GM12878 (cell line): ENCODE measurements around the gene PTRH2. TPM values are rescaled to one million over a fixed set of nuclear protein-coding genes. Genes with fewer than 3 reads are reported as not detected.

Experiments used
- ATAC-seq: fragments of 200-7000 bp; cut with Tn5 transposase; 3 replicates; pipeline ENCODE4 v1.9.1; 2020; ENCODE audit warnings: mild to moderate bottlenecking, moderate library complexity
- BruUV-seq: library from RNA; stranded (reverse); fragments of 400-500 nt; replicated peaks from 2 replicates; lab custom pipeline; 2021; lab: Mats Ljungman, UMichigan
- CTCF ChIA-PET: fragments of 300-600 bp; sonication (Branson Sonifier 250); formaldehyde crosslinking; extraction: SDS; loops from one replicate; lab custom pipeline; 2021; ENCODE audit warnings: inconsistent platforms; lab: Yijun Ruan, JAX
- POLR2A ChIA-PET: fragments of 350-600 bp; formaldehyde crosslinking; extraction: SDS; loops from one replicate; lab custom pipeline; 2021; ENCODE audit warnings: inconsistent platforms; lab: Charles Lee
- RAD21 ChIA-PET: fragments of 300-600 bp; sonication (Branson Sonifier 250); formaldehyde crosslinking; loops from one replicate; lab custom pipeline; 2023; ENCODE audit warnings: antibody characterized with exemption; ENCODE audit not compliant: unreplicated experiment; lab: Charles Lee
- SMC1A ChIA-PET: fragments of 300-600 bp; sonication (Branson Sonifier 250); formaldehyde crosslinking; loops from one replicate; lab custom pipeline; 2023; ENCODE audit not compliant: unreplicated experiment, uncharacterized antibody; lab: Charles Lee
- DNase-seq: peaks from one replicate; pipeline ENCODE4 v3.0.0-alpha.2; 2011; ENCODE audit warnings: low read depth, low spot score
- FAIRE-seq: peaks from 3 replicates; lab custom pipeline; 2011; peaks lifted over from hg19 to GRCh38; lab: Jason Lieb, UNC
- H2AFZ ChIP-seq: 2 replicates; pipeline ENCODE4 v1.6.0; 2011; ENCODE audit warnings: low read depth, low read length, control low read depth; ENCODE audit not compliant: control insufficient read depth
- H3K27ac ChIP-seq: 2 replicates; pipeline ENCODE4 v1.5.1; 2011; ENCODE audit warnings: control low read depth; ENCODE audit not compliant: control insufficient read depth, insufficient read depth
- H3K27me3 ChIP-seq, 2 experiments: replicated peaks in 1 of 2; 2 replicates each; pipeline versions ENCODE4 v1.6.0 to v1.6.1; 2011; ENCODE audit warnings: low read length in 1 of 2; ENCODE audit not compliant: control insufficient read depth in 2 of 2, insufficient read depth in 2 of 2
- H3K36me3 ChIP-seq, 2 experiments: 2 replicates each; pipeline ENCODE4 v1.5.1; 2011; ENCODE audit warnings: low read length in 1 of 2; ENCODE audit not compliant: control insufficient read depth in 2 of 2, insufficient read depth in 2 of 2
- H3K4me1 ChIP-seq: 2 replicates; pipeline ENCODE4 v1.6.1; 2011; ENCODE audit warnings: mild to moderate bottlenecking, low read length, moderate library complexity, mixed read lengths; ENCODE audit not compliant: control insufficient read depth, insufficient read depth
- H3K4me2 ChIP-seq: 2 replicates; pipeline ENCODE4 v1.6.0; 2011; ENCODE audit warnings: control low read depth; ENCODE audit not compliant: control insufficient read depth, insufficient read depth
- H3K4me3 ChIP-seq: fragments of 200-600 bp; sonication (generic); 2 replicates; pipeline ENCODE4 v1.5.1; 2016
- H3K79me2 ChIP-seq: 2 replicates; pipeline ENCODE4 v1.6.0; 2011; ENCODE audit warnings: low read length; ENCODE audit not compliant: control insufficient read depth, insufficient read depth
- H3K9ac ChIP-seq: 2 replicates; pipeline ENCODE4 v1.8.0; 2011; ENCODE audit warnings: low read length, control low read depth, mixed read lengths; ENCODE audit not compliant: control insufficient read depth, insufficient read depth
- H3K9me3 ChIP-seq: replicated peaks from 3 replicates; pipeline ENCODE4 v1.5.1; 2011; ENCODE audit warnings: mild to moderate bottlenecking, low read length; ENCODE audit not compliant: control insufficient read depth, insufficient read depth
- H4K20me1 ChIP-seq: 2 replicates; pipeline ENCODE4 v1.6.0; 2011; ENCODE audit not compliant: control insufficient read depth, insufficient read depth
- CBX3 ChIP-seq: fragments of 200-600 bp; sonication (generic); IDR thresholded peaks from 2 replicates; pipeline ENCODE4 v1.6.1; 2016; ENCODE audit warnings: low read depth, borderline replicate concordance
- EGR1 ChIP-seq, 2 experiments: IDR thresholded peaks; 1 replicate in 1 of 2; 2 replicates in 1 of 2; pipeline ENCODE4 v1.6.1; 2011 to 2012; ENCODE audit warnings: low read depth in 2 of 2, low read length in 2 of 2, borderline replicate concordance in 1 of 2, mild to moderate bottlenecking in 1 of 2, moderate library complexity in 1 of 2
- ESRRA ChIP-seq: IDR thresholded peaks from 2 replicates; pipeline ENCODE4 v1.6.1; 2012; ENCODE audit warnings: mild to moderate bottlenecking, low read length, improper control_type of control experiment
- FOXK2 ChIP-seq: fragments of 450-650 bp; IDR thresholded peaks from 2 replicates; pipeline ENCODE4 v1.6.1; 2017; ENCODE audit warnings: mild to moderate bottlenecking, moderate library complexity
- HDAC2 ChIP-seq: fragments of 200-600 bp; sonication (generic); IDR thresholded peaks from 2 replicates; pipeline ENCODE4 v1.6.1; 2017
- IKZF2 ChIP-seq, 2 experiments: fragments of 450-650 bp; IDR thresholded peaks; 2 replicates each; pipeline ENCODE4 v1.6.1; 2017; ENCODE audit warnings: mild to moderate bottlenecking in 2 of 2, moderate library complexity in 2 of 2
- JUNB ChIP-seq: IDR thresholded peaks from 2 replicates; pipeline ENCODE4 v1.6.1; 2016; ENCODE audit warnings: antibody characterized with exemption, mild to moderate bottlenecking
- NFYB ChIP-seq: IDR thresholded peaks from 2 replicates; pipeline ENCODE4 v1.6.1; 2011; ENCODE audit warnings: low read depth, mild to moderate bottlenecking, low read length, improper control_type of control experiment, moderate library complexity; ENCODE audit not compliant: insufficient read depth
- POLR2AphosphoS2 ChIP-seq: IDR thresholded peaks from 2 replicates; pipeline ENCODE4 v1.6.1; 2011; ENCODE audit warnings: low read depth, mild to moderate bottlenecking, low read length, improper control_type of control experiment, moderate library complexity
- RAD21 ChIP-seq: IDR thresholded peaks from 2 replicates; pipeline ENCODE4 v1.6.1; 2011; ENCODE audit warnings: mild to moderate bottlenecking, low read depth, low read length, moderate library complexity; ENCODE audit not compliant: insufficient read depth
- RB1 ChIP-seq: fragments of 450-650 bp; formaldehyde crosslinking; IDR thresholded peaks from 2 replicates; pipeline ENCODE4 v1.6.1; 2017; ENCODE audit warnings: mild to moderate bottlenecking, borderline replicate concordance
- RELA ChIP-seq: fragments of 450-650 bp; IDR thresholded peaks from 2 replicates; pipeline ENCODE4 v1.8.0; 2014; ENCODE audit warnings: borderline replicate concordance; ENCODE audit not compliant: partially characterized antibody
- SIN3A ChIP-seq: IDR thresholded peaks from 2 replicates; pipeline ENCODE4 v1.6.1; 2012; ENCODE audit warnings: low read depth, low read length, improper control_type of control experiment
- SMAD5 ChIP-seq: IDR thresholded peaks from 2 replicates; pipeline ENCODE4 v1.6.1; 2016; ENCODE audit warnings: antibody characterized with exemption, low read depth
- SMARCA5 ChIP-seq: fragments of 450-650 bp; IDR thresholded peaks from 2 replicates; pipeline ENCODE4 v1.6.1; 2017; ENCODE audit warnings: mild to moderate bottlenecking
- SMC3 ChIP-seq: IDR thresholded peaks from 2 replicates; pipeline ENCODE4 v1.6.1; 2011; ENCODE audit warnings: low read length, improper control_type of control experiment, borderline replicate concordance
- ZNF274 ChIP-seq: IDR thresholded peaks from one replicate; pipeline ENCODE4 v1.8.0; 2011; ENCODE audit not compliant: insufficient read length, insufficient read depth
- ZNF384 ChIP-seq: IDR thresholded peaks from 2 replicates; pipeline ENCODE4 v1.6.1; 2012; ENCODE audit warnings: low read depth, mild to moderate bottlenecking, low read length, improper control_type of control experiment, borderline replicate concordance
- WGBS: methylation state at CpG from one replicate; pipeline ENCODE4 v1.1.6; 2016; ENCODE audit warnings: low lambda C conversion rate; ENCODE audit not compliant: insufficient replicate concordance, insufficient coverage; ENCODE audit errors: missing lambda C conversion rate; 5-methylcytosine and 5-hydroxymethylcytosine counted together
- in situ Hi-C: fragments of 300-500 bp; cut with MboI; formaldehyde crosslinking; loops from 9 replicates; pipeline ENCODE4 v1.14.3; 2018; ENCODE audit warnings: mixed read lengths
- intact Hi-C: fragments of 100-400 bp; cut with micrococcal nuclease; formaldehyde crosslinking; loops from one replicate; pipeline ENCODE4 v1.14.2; 2022; ENCODE audit not compliant: unreplicated experiment
- polyA plus RNA-seq, 11 experiments: library from polyadenylated mRNA; depleted of rRNA in 4 of 11; unstranded in 6 of 11; stranded (reverse) in 5 of 11; fragments of >200 nt; fragmentation: Nextera tagmentation in 4 of 11; fragmentation: Illumina TruSeq in 1 of 11; extraction: Ambion mirVana in 4 of 11; extraction: Trizol in 1 of 11; gene quantifications; 1 replicate in 1 of 11; 2 replicates in 10 of 11; pipeline versions ENCODE4 v1.2.1 to v1.2.3, GENCODE V29; 2011 to 2016; ENCODE audit warnings: inconsistent platforms in 2 of 11, missing spikeins in 2 of 11, low read depth in 1 of 11
- total RNA-seq, 4 experiments: library from RNA; depleted of rRNA in 3 of 4; stranded (reverse); fragments of >200 nt in 3 of 4; fragmentation: Illumina TruSeq in 1 of 4; extraction: Trizol in 1 of 4; gene quantifications; 2 replicates each; pipeline versions ENCODE4 v1.2.1 to v1.2.3, GENCODE V29; 2013 to 2021
- TF ChIP-seq, protein P1 (sequence below): IDR thresholded peaks from 2 replicates; pipeline ENCODE4 v1.6.1; 2011; ENCODE audit warnings: borderline replicate concordance, low read depth, mild to moderate bottlenecking, moderate library complexity, low read length; ENCODE audit not compliant: insufficient read depth, poor library complexity, severe bottlenecking
- TF ChIP-seq, protein P2 (sequence below): fragments of 450-650 bp; IDR thresholded peaks from 2 replicates; pipeline ENCODE4 v1.6.1; 2017; ENCODE audit warnings: antibody characterized with exemption, mild to moderate bottlenecking, moderate library complexity

Gene PTRH2
- total and polyA plus RNA-seq, 10 of the 15 experiments (the other 5 are each of a cell fraction or from before 2014, with no cell fraction given): 37.7 to 156 (median 63.4) TPM

DNA sequence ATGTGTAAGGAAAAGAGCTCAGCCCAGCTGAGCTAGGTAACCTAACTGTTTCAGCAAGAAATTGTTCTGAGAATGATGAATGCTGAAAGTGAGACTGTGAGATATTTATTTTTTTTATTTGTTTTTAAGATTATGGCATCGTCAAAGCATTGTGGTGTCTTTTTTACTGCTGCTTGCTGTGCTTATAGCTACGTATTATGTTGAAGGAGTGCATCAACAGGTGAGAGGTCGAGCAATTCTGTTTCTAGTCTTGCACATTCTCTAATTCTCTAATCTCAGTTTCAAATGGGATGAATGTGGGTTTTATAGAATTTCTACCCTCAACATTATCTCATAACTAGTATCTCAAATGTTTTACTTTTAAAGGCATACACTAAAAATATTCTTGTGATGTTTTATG is 30.1 kb upstream of the PTRH2 start:
- 96% methylated on average over 3 of the region's 3 CpGs for WGBS
- ChIA-PET POLR2A (no interaction called here), RAD21 (interaction anchor here (1.0 kb wide), 1 partner anchor 121 kb away, joined by 4 read pairs; no protein-coding TSS in a partner anchor)
- Histone ChIP-seq H3K27me3 (no peaks in the 10 kb centered on the region), H3K4me1 (no peaks in the 10 kb centered on the region), H2AFZ (no peak overlapping the region), H3K36me3 (peaks cover 0 to 8% of the 10 kb centered on the region in 2 experiments; a peak in 1 of 4 replicates), H3K9me3 (no peaks in the 10 kb centered on the region)
- DNase-seq (no peak), FAIRE-seq (no peak)
- TF ChIP-seq SMARCA5 (no peak), HDAC2 (no peak), NFYB (no peak), ZNF274 (no peak), IKZF2 (IDR thresholded peaks at IDR 0.05) (no peak), ESRRA (no peak), RB1 (no peak), RAD21 (no peak), FOXK2 (no peak), SMC3 (no peak), EGR1 (IDR thresholded peaks at IDR 0.05; ENCODE audit: borderline replicate concordance in 1 of 2, low read depth in 2 of 2, low read length in 2 of 2) (no peak), RELA (no peak), SMAD5 (no peak), SIN3A (no peak), ZNF384 (no peak), JUNB (no peak), POLR2AphosphoS2 (no peak), CBX3 (no peak)
- TF ChIP-seq, protein P1, sequence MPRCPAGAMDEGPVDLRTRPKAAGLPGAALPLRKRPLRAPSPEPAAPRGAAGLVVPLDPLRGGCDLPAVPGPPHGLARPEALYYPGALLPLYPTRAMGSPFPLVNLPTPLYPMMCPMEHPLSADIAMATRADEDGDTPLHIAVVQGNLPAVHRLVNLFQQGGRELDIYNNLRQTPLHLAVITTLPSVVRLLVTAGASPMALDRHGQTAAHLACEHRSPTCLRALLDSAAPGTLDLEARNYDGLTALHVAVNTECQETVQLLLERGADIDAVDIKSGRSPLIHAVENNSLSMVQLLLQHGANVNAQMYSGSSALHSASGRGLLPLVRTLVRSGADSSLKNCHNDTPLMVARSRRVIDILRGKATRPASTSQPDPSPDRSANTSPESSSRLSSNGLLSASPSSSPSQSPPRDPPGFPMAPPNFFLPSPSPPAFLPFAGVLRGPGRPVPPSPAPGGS: no peak
- TF ChIP-seq, protein P2, sequence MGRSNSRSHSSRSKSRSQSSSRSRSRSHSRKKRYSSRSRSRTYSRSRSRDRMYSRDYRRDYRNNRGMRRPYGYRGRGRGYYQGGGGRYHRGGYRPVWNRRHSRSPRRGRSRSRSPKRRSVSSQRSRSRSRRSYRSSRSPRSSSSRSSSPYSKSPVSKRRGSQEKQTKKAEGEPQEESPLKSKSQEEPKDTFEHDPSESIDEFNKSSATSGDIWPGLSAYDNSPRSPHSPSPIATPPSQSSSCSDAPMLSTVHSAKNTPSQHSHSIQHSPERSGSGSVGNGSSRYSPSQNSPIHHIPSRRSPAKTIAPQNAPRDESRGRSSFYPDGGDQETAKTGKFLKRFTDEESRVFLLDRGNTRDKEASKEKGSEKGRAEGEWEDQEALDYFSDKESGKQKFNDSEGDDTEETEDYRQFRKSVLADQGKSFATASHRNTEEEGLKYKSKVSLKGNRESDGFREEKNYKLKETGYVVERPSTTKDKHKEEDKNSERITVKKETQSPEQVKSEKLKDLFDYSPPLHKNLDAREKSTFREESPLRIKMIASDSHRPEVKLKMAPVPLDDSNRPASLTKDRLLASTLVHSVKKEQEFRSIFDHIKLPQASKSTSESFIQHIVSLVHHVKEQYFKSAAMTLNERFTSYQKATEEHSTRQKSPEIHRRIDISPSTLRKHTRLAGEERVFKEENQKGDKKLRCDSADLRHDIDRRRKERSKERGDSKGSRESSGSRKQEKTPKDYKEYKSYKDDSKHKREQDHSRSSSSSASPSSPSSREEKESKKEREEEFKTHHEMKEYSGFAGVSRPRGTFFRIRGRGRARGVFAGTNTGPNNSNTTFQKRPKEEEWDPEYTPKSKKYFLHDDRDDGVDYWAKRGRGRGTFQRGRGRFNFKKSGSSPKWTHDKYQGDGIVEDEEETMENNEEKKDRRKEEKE: no peak
- TF ChIP-seq, all 136 proteins: peak for 0
- no peak overlapping the region for H3K27ac ChIP-seq
- ChIA-PET CTCF (interaction anchor here (1.1 to 1.2 kb wide), 2 partner anchors 9 to 10 kb away, joined by 4 read pairs; no protein-coding TSS in a partner anchor), SMC1A (interaction anchor here (1.4 kb wide), 1 partner anchor 10 kb away, joined by 5 read pairs; no protein-coding TSS in a partner anchor)
- no peaks in the 10 kb centered on the region for H3K79me2 ChIP-seq
- H3K9ac ChIP-seq: no peak overlapping the region
- intact Hi-C loops: no loop called here
- in situ Hi-C loops: no loop called here
- no peak for ATAC-seq
- no peak overlapping the region for H3K4me2 ChIP-seq
- H3K4me3 ChIP-seq: no peak overlapping the region
- no peaks in the 10 kb centered on the region for H4K20me1 ChIP-seq
- no TSS peak for BruUV-seq
